Loucy (cell line): ENCODE measurements around the gene TFPI2.

ENCODE experiments used
- H2AFZ ChIP-seq: fragments of 200-600 bp; sonication (generic); 2 replicates; pipeline ENCODE4 v1.6.0; 2016; ENCODE audit warnings: antibody characterized with exemption, mild to moderate bottlenecking, low read length, moderate library complexity
- H3F3A ChIP-seq: fragments of 200-600 bp; 2 replicates; pipeline ENCODE4 v1.6.0; 2016; ENCODE audit warnings: antibody characterized with exemption, low read depth, mild to moderate bottlenecking
- H3K27me3 ChIP-seq: fragments of 200-600 bp; sonication (generic); 2 replicates; pipeline ENCODE4 v1.6.1; 2014; ENCODE audit warnings: low read length, mild to moderate bottlenecking; ENCODE audit not compliant: insufficient read depth, poor library complexity, severe bottlenecking
- H3K36me3 ChIP-seq: fragments of 200-600 bp; sonication (generic); 2 replicates; pipeline ENCODE4 v1.6.1; 2016; ENCODE audit warnings: low read length; ENCODE audit not compliant: insufficient read depth
- H3K4me1 ChIP-seq: fragments of 200-600 bp; sonication (generic); 2 replicates; pipeline ENCODE4 v1.5.1; 2014; ENCODE audit warnings: low read length, mild to moderate bottlenecking; ENCODE audit not compliant: insufficient read depth, poor library complexity, severe bottlenecking
- H3K4me2 ChIP-seq: fragments of 200-600 bp; sonication (generic); 2 replicates; pipeline ENCODE4 v1.6.0; 2014; ENCODE audit warnings: antibody characterized with exemption, low read length, low read depth, mild to moderate bottlenecking; ENCODE audit not compliant: poor library complexity, severe bottlenecking
- H3K4me3 ChIP-seq: fragments of 200-600 bp; sonication (generic); 2 replicates; pipeline ENCODE4 v1.5.1; 2014; ENCODE audit warnings: low read length, mild to moderate bottlenecking, mixed read lengths; ENCODE audit not compliant: poor library complexity, severe bottlenecking
- H3K79me2 ChIP-seq: fragments of 200-600 bp; sonication (generic); 2 replicates; pipeline ENCODE4 v1.6.1; 2014; ENCODE audit warnings: low read length; ENCODE audit not compliant: insufficient read depth
- H3K9ac ChIP-seq: fragments of 200-600 bp; sonication (generic); 2 replicates; pipeline ENCODE4 v1.6.0; 2014; ENCODE audit warnings: mild to moderate bottlenecking, low read depth, low read length, moderate library complexity; ENCODE audit not compliant: poor library complexity, severe bottlenecking
- H3K9me2 ChIP-seq: fragments of 200-600 bp; sonication (generic); replicated peaks from 2 replicates; pipeline ENCODE4 v1.6.1; 2016; ENCODE audit warnings: low read depth, low read length, mixed read lengths
- H3K9me3 ChIP-seq: fragments of 200-600 bp; sonication (generic); 2 replicates; pipeline ENCODE4 v1.6.1; 2014; ENCODE audit warnings: mild to moderate bottlenecking, antibody characterized with exemption, low read length, low read depth; ENCODE audit not compliant: insufficient read depth
- H4K20me1 ChIP-seq: fragments of 200-600 bp; sonication (generic); 2 replicates; pipeline ENCODE4 v1.6.0; 2014; ENCODE audit warnings: antibody characterized with exemption, low read length, mild to moderate bottlenecking; ENCODE audit not compliant: insufficient read depth, poor library complexity, severe bottlenecking
- EZH2phosphoT487 ChIP-seq: fragments of 200-600 bp; IDR thresholded peaks from 2 replicates; pipeline ENCODE4 v1.6.1; 2018; ENCODE audit warnings: antibody characterized with exemption, mild to moderate bottlenecking, moderate library complexity, borderline replicate concordance
- TF ChIP-seq, protein P1 (sequence below): fragments of 200-600 bp; sonication (generic); conservative IDR thresholded peaks from 2 replicates; pipeline ENCODE4 v1.5.1; 2014; ENCODE audit warnings: mild to moderate bottlenecking, antibody characterized with exemption, low read length

The TFPI2 gene

DNA sequence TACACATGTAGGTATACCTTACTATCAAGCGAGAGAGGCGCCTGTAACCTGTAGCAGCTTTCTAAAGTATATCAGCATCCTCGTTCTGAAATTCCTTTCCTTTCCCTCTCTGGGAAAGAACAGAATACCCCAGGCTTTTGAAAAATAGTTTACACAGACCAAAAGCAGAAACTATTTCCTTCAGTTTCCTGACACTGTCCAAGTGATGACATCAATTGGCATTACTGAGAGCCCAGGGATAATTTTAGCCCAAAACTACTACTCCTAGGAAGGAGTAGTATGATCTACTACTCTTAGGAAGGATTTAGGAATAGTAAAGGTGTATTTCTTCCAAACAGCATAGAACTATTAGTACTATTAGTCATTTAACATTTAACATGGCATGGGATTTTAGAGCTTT is 37.0 kb upstream of the TFPI2 start:
- Histone ChIP-seq H3K79me2 (no peaks in the 10 kb centered on the region), H3K36me3 (no peaks in the 10 kb centered on the region), H3K27me3 (no peaks in the 10 kb centered on the region), H3K4me1 (no peaks in the 10 kb centered on the region), H4K20me1 (no peaks in the 10 kb centered on the region), H3K4me2 (no peak overlapping the region), H3F3A (no peaks in the 10 kb centered on the region), H3K9me3 (no peaks in the 10 kb centered on the region), H2AFZ (no peak overlapping the region), H3K9me2 (no peaks in the 10 kb centered on the region), H3K4me3 (no peak overlapping the region), H3K9ac (no peak overlapping the region)
- TF ChIP-seq EZH2phosphoT487 = no peak
- TF ChIP-seq, protein P1, sequence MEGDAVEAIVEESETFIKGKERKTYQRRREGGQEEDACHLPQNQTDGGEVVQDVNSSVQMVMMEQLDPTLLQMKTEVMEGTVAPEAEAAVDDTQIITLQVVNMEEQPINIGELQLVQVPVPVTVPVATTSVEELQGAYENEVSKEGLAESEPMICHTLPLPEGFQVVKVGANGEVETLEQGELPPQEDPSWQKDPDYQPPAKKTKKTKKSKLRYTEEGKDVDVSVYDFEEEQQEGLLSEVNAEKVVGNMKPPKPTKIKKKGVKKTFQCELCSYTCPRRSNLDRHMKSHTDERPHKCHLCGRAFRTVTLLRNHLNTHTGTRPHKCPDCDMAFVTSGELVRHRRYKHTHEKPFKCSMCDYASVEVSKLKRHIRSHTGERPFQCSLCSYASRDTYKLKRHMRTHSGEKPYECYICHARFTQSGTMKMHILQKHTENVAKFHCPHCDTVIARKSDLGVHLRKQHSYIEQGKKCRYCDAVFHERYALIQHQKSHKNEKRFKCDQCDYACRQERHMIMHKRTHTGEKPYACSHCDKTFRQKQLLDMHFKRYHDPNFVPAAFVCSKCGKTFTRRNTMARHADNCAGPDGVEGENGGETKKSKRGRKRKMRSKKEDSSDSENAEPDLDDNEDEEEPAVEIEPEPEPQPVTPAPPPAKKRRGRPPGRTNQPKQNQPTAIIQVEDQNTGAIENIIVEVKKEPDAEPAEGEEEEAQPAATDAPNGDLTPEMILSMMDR = no peak

DNA sequence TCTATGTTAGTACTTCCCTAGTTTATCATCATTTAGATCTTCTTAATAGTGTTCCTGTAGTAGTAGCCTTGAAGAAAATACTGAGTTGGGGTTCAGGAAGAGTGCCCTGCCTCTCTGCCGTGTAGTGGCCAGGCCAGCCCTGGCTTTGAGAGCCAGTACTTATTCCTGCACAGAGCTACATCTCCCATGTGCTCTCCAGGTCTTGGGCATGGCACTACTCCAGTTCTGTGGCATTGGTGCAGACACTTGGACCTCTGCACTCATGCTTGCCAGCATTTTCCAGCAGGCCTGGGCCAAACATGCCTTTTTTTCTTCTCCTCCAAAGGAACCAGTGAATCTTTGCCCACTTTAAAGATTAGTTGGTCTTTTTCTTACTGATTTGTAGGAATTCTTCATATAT is 36.2 kb upstream of the TFPI2 start:
- H3K79me2 ChIP-seq = no peaks in the 10 kb centered on the region
- no peak overlapping the region for H2AFZ ChIP-seq
- no peak for TF ChIP-seq EZH2phosphoT487
- TF ChIP-seq, protein P1 = no peak
- no peaks in the 10 kb centered on the region for H3K36me3 ChIP-seq
- no peaks in the 10 kb centered on the region for H3K9me3 ChIP-seq
- no peak overlapping the region for H3K4me3 ChIP-seq
- no peaks in the 10 kb centered on the region for H3K9me2 ChIP-seq
- H3K9ac ChIP-seq = no peak overlapping the region
- no peaks in the 10 kb centered on the region for H3K4me1 ChIP-seq
- no peaks in the 10 kb centered on the region for H3K27me3 ChIP-seq
- H3K4me2 ChIP-seq = no peak overlapping the region
- no peaks in the 10 kb centered on the region for H3F3A ChIP-seq
- H4K20me1 ChIP-seq = no peaks in the 10 kb centered on the region

DNA sequence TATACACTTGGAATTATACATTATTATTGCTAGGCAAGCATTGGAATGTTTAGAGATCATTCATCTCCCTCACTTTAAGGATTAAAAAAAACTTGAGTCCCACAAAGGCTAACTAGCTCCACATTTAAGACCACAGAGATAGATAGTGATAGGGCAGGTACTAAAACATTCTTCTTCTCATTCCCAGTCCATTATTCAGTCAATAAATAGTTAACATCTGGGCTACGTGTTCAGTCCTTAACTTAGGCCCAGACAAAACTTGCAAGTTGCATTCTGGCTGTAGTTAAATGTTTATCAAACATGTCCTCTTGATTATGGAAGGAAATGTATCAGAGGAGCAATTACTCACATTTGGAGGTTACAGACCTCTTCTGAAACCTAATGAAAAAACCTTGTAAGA is 33.4 kb upstream of the TFPI2 start:
- Histone ChIP-seq H4K20me1 (no peaks in the 10 kb centered on the region), H3F3A (no peaks in the 10 kb centered on the region), H3K9me3 (no peaks in the 10 kb centered on the region), H3K27me3 (no peaks in the 10 kb centered on the region), H2AFZ (no peak overlapping the region), H3K36me3 (no peaks in the 10 kb centered on the region), H3K79me2 (no peaks in the 10 kb centered on the region), H3K4me3 (no peak overlapping the region), H3K4me1 (no peaks in the 10 kb centered on the region), H3K4me2 (no peak overlapping the region), H3K9me2 (no peaks in the 10 kb centered on the region), H3K9ac (no peak overlapping the region)
- TF ChIP-seq, protein P1 = no peak
- TF ChIP-seq EZH2phosphoT487 = no peak
